Endothelial cell of coronary artery (primary cell): ENCODE measurements around the gene MTHFSD. TPM values are rescaled to one million over a fixed set of nuclear protein-coding genes. Genes with fewer than 3 reads are reported as not detected.

ENCODE experiments used
- total RNA-seq: library from RNA; depleted of rRNA; stranded (reverse); fragments of >200 nt; gene quantifications from 2 replicates; pipeline ENCODE4 v1.2.3, GENCODE V29; 2014

MTHFSD gene
- total RNA-seq: 11.0 and 14.1 TPM in 2 replicates

GRCh38 chr16:86554917-86555703 is at the start of gene MTHFSD:
MTHFSD (minus strand) TSS chr16:86555235; CDS start chr16:86555184, 51 bp downstream.

DNA sequence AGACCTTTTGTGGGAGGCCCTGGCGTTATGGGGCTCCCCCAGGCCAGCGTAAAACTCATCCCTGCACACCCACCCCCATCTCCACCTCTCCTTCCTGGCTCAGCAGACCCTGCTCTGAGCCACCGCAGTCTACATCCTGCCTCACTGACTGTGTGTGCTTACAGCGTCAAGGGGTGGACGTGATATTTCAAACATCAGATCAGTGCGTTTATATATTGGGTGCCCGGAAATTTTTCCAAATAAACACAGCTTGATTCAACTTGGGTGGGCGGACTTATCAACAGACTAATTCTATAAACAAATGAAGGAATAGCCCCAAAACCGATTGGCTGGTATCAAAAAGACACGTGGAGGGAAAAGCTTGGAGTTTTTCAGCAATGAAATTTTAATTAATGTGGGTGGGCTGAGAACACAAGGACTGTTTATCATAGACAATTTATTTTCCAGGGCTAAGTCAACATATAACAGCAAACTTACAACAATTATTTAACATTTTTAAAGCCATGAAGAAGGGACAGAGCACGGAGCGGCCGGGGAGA is 23.1 kb upstream of the MTHFSD start, which contains the start of gene FOXL1:
FOXL1 (plus strand) TSS at position 489 of the 539 bp plus-strand sequence. CDS start 175 bp downstream, outside the sequence.

DNA sequence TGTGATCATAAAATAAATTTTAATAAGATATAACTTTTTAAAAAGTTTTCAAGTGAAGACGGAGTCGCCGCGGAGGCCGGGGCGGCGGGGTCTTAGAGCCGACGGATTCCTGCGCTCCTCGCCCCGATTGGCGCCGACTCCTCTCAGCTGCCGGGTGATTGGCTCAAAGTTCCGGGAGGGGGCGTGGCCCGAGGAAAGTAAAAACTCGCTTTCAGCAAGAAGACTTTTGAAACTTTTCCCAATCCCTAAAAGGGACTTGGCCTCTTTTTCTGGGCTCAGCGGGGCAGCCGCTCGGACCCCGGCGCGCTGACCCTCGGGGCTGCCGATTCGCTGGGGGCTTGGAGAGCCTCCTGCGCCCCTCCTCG is 11.5 kb upstream of the MTHFSD start, which contains the start of gene FOXC2:
FOXC2 (plus strand) TSS at position 229 of the 365 bp plus-strand sequence. CDS start 507 bp downstream, outside the sequence.

DNA sequence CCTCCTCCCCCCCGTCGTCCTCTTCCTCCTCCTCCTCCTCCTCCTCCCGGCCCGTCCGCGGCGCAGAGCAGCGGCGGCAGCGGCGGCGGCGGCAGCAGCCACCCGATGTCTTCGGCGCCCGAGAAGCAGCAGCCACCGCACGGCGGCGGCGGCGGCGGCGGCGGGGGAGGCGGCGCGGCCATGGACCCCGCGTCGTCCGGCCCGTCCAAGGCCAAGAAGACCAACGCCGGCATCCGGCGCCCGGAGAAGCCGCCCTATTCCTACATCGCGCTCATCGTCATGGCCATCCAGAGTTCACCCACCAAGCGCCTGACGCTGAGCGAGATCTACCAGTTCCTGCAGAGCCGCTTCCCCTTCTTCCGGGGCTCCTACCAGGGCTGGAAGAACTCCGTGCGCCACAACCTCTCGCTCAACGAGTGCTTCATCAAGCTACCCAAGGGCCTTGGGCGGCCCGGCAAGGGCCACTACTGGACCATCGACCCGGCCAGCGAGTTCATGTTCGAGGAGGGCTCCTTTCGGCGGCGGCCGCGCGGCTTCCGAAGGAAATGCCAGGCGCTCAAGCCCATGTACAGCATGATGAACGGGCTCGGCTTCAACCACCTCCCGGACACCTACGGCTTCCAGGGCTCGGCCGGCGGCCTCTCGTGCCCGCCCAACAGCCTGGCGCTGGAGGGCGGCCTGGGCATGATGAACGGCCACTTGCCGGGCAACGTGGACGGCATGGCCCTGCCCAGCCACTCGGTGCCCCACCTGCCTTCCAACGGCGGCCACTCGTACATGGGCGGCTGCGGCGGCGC is 44.4 kb downstream of the MTHFSD start, which contains the start of gene FOXF1:
FOXF1 (plus strand) TSS at position 63 of the 797 bp plus-strand sequence; CDS start at position 106, 43 bp downstream.

Other genes starting within 250 kb of the MTHFSD start
- 0.18 and 0.66 TPM in 2 replicates for gene FOXF1, start 44.7 kb downstream of the MTHFSD start, total RNA-seq
- 1.3 and 2.4 TPM in 2 replicates for gene FOXC2, start 11.6 kb upstream of the MTHFSD start, total RNA-seq
- gene FOXL1, start 23.3 kb upstream of the MTHFSD start, total RNA-seq: 1.2 and 10.2 TPM in 2 replicates